PC-3 (cell line): ENCODE data around the gene OR6C2. TPM values are rescaled to one million over a fixed set of nuclear protein-coding genes. Genes with fewer than 3 reads are reported as not detected.

Experiments
- ATAC-seq: fragments of 200-7000 bp; cut with Tn5 transposase; 2 replicates; pipeline ENCODE4 v1.9.1; 2020; ENCODE audit warnings: mild to moderate bottlenecking, moderate library complexity
- BruUV-seq: library from RNA; stranded (reverse); fragments of 400-500 nt; replicated peaks from 2 replicates; lab custom pipeline; 2021; lab: Mats Ljungman, UMichigan
- CTCF ChIA-PET: fragments of 300-600 bp; sonication (Branson Sonifier 250); formaldehyde crosslinking; loops from one replicate; lab custom pipeline; 2022; ENCODE audit warnings: antibody characterized with exemption; lab: Charles Lee
- POLR2A ChIA-PET: fragments of 300-600 bp; sonication (Branson Sonifier 250); formaldehyde crosslinking; loops from one replicate; lab custom pipeline; 2022; ENCODE audit warnings: antibody characterized with exemption; ENCODE audit not compliant: unreplicated experiment; lab: Charles Lee
- DNase-seq: peaks from one replicate; pipeline ENCODE4 v3.0.0-alpha.2; 2015
- H2AFZ ChIP-seq: fragments of 300-600 bp; sonication (generic); 2 replicates; pipeline ENCODE4 v1.6.0; 2016; ENCODE audit warnings: antibody characterized with exemption, low read length
- H3F3A ChIP-seq: fragments of 300-600 bp; sonication (generic); one replicate; pipeline ENCODE4 v1.6.0; 2017; ENCODE audit warnings: antibody characterized with exemption, low read length, control low read depth, mild to moderate bottlenecking; ENCODE audit not compliant: unreplicated experiment
- H3K27ac ChIP-seq: fragments of 300-600 bp; sonication (generic); 2 replicates; pipeline ENCODE4 v1.5.1; 2016; ENCODE audit warnings: mild to moderate bottlenecking, low read length
- H3K27me3 ChIP-seq: fragments of 300-600 bp; sonication (generic); 2 replicates; pipeline ENCODE4 v1.6.1; 2016; ENCODE audit warnings: low read length, mixed read lengths
- H3K36me3 ChIP-seq: fragments of 300-600 bp; sonication (generic); 2 replicates; pipeline ENCODE4 v1.6.1; 2016; ENCODE audit warnings: low read depth, mixed run types, low read length, mixed read lengths
- H3K4me1 ChIP-seq: fragments of 300-600 bp; sonication (generic); 2 replicates; pipeline ENCODE4 v1.5.1; 2016; ENCODE audit warnings: low read length; ENCODE audit not compliant: insufficient read depth
- H3K4me2 ChIP-seq: fragments of 300-600 bp; sonication (generic); 2 replicates; pipeline ENCODE4 v1.6.0; 2016; ENCODE audit warnings: low read length
- H3K4me3 ChIP-seq: fragments of 300-600 bp; sonication (generic); 2 replicates; pipeline ENCODE4 v1.5.1; 2016; ENCODE audit warnings: mild to moderate bottlenecking, low read length, mixed read lengths
- H3K79me2 ChIP-seq: fragments of 300-600 bp; sonication (generic); 2 replicates; pipeline ENCODE4 v1.6.1; 2017; ENCODE audit warnings: low read length, mixed read lengths
- H3K9ac ChIP-seq: fragments of 300-600 bp; sonication (generic); 2 replicates; pipeline ENCODE4 v1.6.0; 2016; ENCODE audit warnings: mild to moderate bottlenecking, low read length
- H3K9me2 ChIP-seq: fragments of 300-600 bp; sonication (generic); replicated peaks from 2 replicates; pipeline ENCODE4 v1.6.1; 2016; ENCODE audit warnings: mixed run types, low read length, mixed read lengths
- H3K9me3 ChIP-seq: fragments of 300-600 bp; sonication (generic); 2 replicates; pipeline ENCODE4 v1.6.1; 2016; ENCODE audit warnings: low read length, mixed read lengths
- H4K20me1 ChIP-seq: fragments of 300-600 bp; sonication (generic); 2 replicates; pipeline ENCODE4 v1.6.1; 2016; ENCODE audit warnings: low read length, mixed read lengths
- EZH2 ChIP-seq: fragments of 300-600 bp; sonication (generic); IDR thresholded peaks from one replicate; pipeline ENCODE4 v1.6.1; 2017; ENCODE audit warnings: antibody characterized with exemption, mild to moderate bottlenecking, low read length; ENCODE audit not compliant: unreplicated experiment
- EZH2phosphoT487 ChIP-seq: fragments of 300-600 bp; sonication (generic); IDR thresholded peaks from 2 replicates; pipeline ENCODE4 v1.6.1; 2018; ENCODE audit warnings: mild to moderate bottlenecking, antibody characterized with exemption, low read length, borderline replicate concordance
- intact Hi-C: fragments of 100-400 bp; cut with micrococcal nuclease; formaldehyde crosslinking; loops from 2 replicates; pipeline ENCODE4 v1.9.0; 2023
- total RNA-seq: library from RNA; depleted of rRNA; stranded (reverse); fragments of >200 nt; gene quantifications from 2 replicates; pipeline ENCODE4 v1.2.3, GENCODE V29; 2014; rRNA removed
- TF ChIP-seq, protein P1 (sequence below): fragments of 300-600 bp; sonication (generic); conservative IDR thresholded peaks from 2 replicates; pipeline ENCODE4 v1.5.1; 2017; ENCODE audit warnings: antibody characterized with exemption, low read depth, mild to moderate bottlenecking, low read length

The OR6C2 gene
- total RNA-seq, 1 experiment from 2014 or later: not detected

DNA sequence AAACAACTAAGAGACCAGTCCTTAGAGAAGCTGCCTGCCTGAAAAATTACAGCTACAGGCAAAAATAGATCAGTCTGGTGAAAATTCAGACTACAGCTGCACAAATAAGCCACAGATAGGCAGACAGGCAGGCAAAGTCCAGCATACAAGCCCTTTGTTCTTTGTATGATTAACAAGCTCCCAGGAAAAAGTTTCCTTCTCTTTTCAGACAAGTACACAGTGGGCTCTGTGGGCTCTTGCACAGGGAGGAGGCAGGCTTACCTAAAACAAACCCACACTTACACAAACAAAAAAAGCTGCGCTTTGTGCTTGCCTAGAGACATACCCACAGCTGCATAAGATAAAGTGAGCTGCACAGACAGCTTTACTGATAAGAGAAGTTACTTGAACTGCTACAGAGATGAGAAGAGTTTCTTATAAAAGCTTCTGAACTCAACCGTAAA, 56.0 kb downstream of the OR6C2 start:
- TF ChIP-seq, protein P1, sequence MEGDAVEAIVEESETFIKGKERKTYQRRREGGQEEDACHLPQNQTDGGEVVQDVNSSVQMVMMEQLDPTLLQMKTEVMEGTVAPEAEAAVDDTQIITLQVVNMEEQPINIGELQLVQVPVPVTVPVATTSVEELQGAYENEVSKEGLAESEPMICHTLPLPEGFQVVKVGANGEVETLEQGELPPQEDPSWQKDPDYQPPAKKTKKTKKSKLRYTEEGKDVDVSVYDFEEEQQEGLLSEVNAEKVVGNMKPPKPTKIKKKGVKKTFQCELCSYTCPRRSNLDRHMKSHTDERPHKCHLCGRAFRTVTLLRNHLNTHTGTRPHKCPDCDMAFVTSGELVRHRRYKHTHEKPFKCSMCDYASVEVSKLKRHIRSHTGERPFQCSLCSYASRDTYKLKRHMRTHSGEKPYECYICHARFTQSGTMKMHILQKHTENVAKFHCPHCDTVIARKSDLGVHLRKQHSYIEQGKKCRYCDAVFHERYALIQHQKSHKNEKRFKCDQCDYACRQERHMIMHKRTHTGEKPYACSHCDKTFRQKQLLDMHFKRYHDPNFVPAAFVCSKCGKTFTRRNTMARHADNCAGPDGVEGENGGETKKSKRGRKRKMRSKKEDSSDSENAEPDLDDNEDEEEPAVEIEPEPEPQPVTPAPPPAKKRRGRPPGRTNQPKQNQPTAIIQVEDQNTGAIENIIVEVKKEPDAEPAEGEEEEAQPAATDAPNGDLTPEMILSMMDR: no peak
- TF ChIP-seq EZH2phosphoT487 (no peak), EZH2 (no peak)
- no peak for DNase-seq

DNA sequence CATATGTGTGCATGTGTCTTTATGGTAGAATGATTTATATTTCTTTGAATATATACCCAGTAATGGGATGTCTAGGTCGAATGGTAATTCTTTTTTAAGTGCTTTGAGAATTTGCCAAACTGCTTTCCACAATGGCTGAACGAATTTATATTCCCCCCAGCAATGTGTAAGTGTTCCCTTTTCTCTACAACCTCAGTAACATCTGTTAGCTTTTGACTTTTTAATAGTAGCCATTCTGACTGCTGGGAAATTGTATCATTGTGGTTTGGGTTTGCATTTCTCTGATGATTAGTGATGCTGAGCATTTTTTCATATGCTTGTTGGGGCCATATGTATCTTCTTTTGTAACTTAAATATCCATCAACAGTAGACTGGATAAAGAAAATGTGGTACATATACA, 57.7 kb downstream of the OR6C2 start:
- Histone ChIP-seq H3K9me2 (no peaks in the 10 kb centered on the region), H3K4me3 (no peak overlapping the region), H2AFZ (no peak overlapping the region), H3K27me3 (peaks cover 51% of the 10 kb centered on the region), H3K4me2 (no peak overlapping the region), H3F3A (no peaks in the 10 kb centered on the region), H3K9me3 (no peaks in the 10 kb centered on the region), H3K9ac (no peak overlapping the region), H4K20me1 (no peaks in the 10 kb centered on the region), H3K79me2 (no peaks in the 10 kb centered on the region), H3K27ac (no peak overlapping the region), H3K36me3 (no peaks in the 10 kb centered on the region), H3K4me1 (no peaks in the 10 kb centered on the region)
- POLR2A ChIA-PET: no interaction called here
- DNase-seq: no peak
- BruUV-seq: no TSS peak
- CTCF ChIA-PET: no interaction called here
- TF ChIP-seq EZH2phosphoT487: no peak
- TF ChIP-seq, protein P1: no peak
- TF ChIP-seq EZH2: no peak
- intact Hi-C loops: no loop called here
- ATAC-seq: no peak

More for the DNA sequence above, 56.0 kb downstream of the OR6C2 start:
- H3K36me3 ChIP-seq: no peaks in the 10 kb centered on the region
- H4K20me1 ChIP-seq: no peaks in the 10 kb centered on the region
- H2AFZ ChIP-seq: no peak overlapping the region
- H3K9me3 ChIP-seq: no peaks in the 10 kb centered on the region
- H3K4me1 ChIP-seq: no peaks in the 10 kb centered on the region
- no peaks in the 10 kb centered on the region for H3K79me2 ChIP-seq
- no peak overlapping the region for H3K9ac ChIP-seq
- no peak overlapping the region for H3K27ac ChIP-seq
- ChIA-PET CTCF (no interaction called here), POLR2A (no interaction called here)
- BruUV-seq: no TSS peak
- no peak for ATAC-seq
- no peak overlapping the region for H3K4me2 ChIP-seq
- no peak overlapping the region for H3K4me3 ChIP-seq
- H3K27me3 ChIP-seq: peaks cover 51% of the 10 kb centered on the region
- H3K9me2 ChIP-seq: no peaks in the 10 kb centered on the region
- intact Hi-C loops: no loop called here
- no peaks in the 10 kb centered on the region for H3F3A ChIP-seq

Other genes with a start within 250 kb of the OR6C2 start
- not detected in 2 replicates for gene OR10A7, start 223.1 kb upstream of the OR6C2 start, total RNA-seq
- not detected in 2 replicates for gene OR6C74, start 199.5 kb upstream of the OR6C2 start, total RNA-seq
- not detected in 2 replicates for gene OR6C6, start 147.5 kb upstream of the OR6C2 start, total RNA-seq
- gene OR6C1, start 129.7 kb upstream of the OR6C2 start, total RNA-seq: not detected in 2 replicates
- not detected in 2 replicates for gene OR6C3, start 113.3 kb upstream of the OR6C2 start, total RNA-seq
- gene OR6C75, start 81.1 kb upstream of the OR6C2 start, total RNA-seq: not detected in 2 replicates
- gene OR6C65, start 43.5 kb upstream of the OR6C2 start, total RNA-seq: not detected in 2 replicates
- not detected in 2 replicates for gene OR6C76, start 17.8 kb upstream of the OR6C2 start, total RNA-seq
- not detected in 2 replicates for gene OR6C70, start 26.1 kb downstream of the OR6C2 start, total RNA-seq
- not detected in 2 replicates for gene OR6C68, start 48.3 kb downstream of the OR6C2 start, total RNA-seq
- not detected in 2 replicates for gene OR6C4, start 105.5 kb downstream of the OR6C2 start, total RNA-seq
- not detected in 2 replicates for gene OR2AP1, start 128.4 kb downstream of the OR6C2 start, total RNA-seq
- gene OR10P1, start 192.8 kb downstream of the OR6C2 start, total RNA-seq: not detected in 2 replicates